ENCODE results near the gene LILRB1. TPM values are rescaled to one million over a fixed set of nuclear protein-coding genes. Genes with fewer than 3 reads are reported as not detected.
A peak's percentile ranks its signal among the peaks of the same experiment; 100 is the strongest.

The LILRB1 gene
- total RNA-seq, 4 donors from 2014 or later = 1.3 to 30.5 (median 3.5) TPM

- Histone ChIP-seq H3K36me3 (no peaks in the 10 kb centered on the region), H3K4me3 (no peak overlapping the region), H3K4me1 (no peaks in the 10 kb centered on the region), H3K9me3 (no peaks in the 10 kb centered on the region), H3K27ac (no peak overlapping the region), H3K27me3 (no peaks in the 10 kb centered on the region)
- DNase-seq = peak in 1 of 3 donors; percentile 19
- TF ChIP-seq POLR2A (IDR thresholded peaks at IDR 0.05) (no peak), CTCF (IDR thresholded peaks at IDR 0.05) (no peak)
These were observed 24.4 kb downstream of the LILRB1 start for GRCh38 chr19:54654447-54655321.

- TF ChIP-seq POLR2A (IDR thresholded peaks at IDR 0.05) (no peak), CTCF (IDR thresholded peaks at IDR 0.05) (no peak)
- H3K4me3 ChIP-seq = no peak overlapping the region
- no peaks in the 10 kb centered on the region for H3K4me1 ChIP-seq
- no peaks in the 10 kb centered on the region for H3K36me3 ChIP-seq
- no peaks in the 10 kb centered on the region for H3K27me3 ChIP-seq
- no peaks in the 10 kb centered on the region for H3K9me3 ChIP-seq
- no peak overlapping the region for H3K27ac ChIP-seq
- no peak for DNase-seq
These were observed 29.0 kb downstream of the LILRB1 start for GRCh38 chr19:54659300-54659699.

GRCh38 chr19:54660306-54660705 is 30.0 kb downstream of the LILRB1 start:
- Histone ChIP-seq H3K27ac (no peak overlapping the region), H3K36me3 (no peaks in the 10 kb centered on the region), H3K27me3 (no peaks in the 10 kb centered on the region), H3K9me3 (no peaks in the 10 kb centered on the region), H3K4me1 (no peaks in the 10 kb centered on the region), H3K4me3 (no peak overlapping the region)
- DNase-seq = no peak
- TF ChIP-seq CTCF (IDR thresholded peaks at IDR 0.05) (no peak), POLR2A (IDR thresholded peaks at IDR 0.05) (no peak)

- DNase-seq = no peak
- Histone ChIP-seq H3K4me3 (no peak overlapping the region), H3K36me3 (no peaks in the 10 kb centered on the region), H3K27ac (no peak overlapping the region), H3K9me3 (no peaks in the 10 kb centered on the region), H3K27me3 (no peaks in the 10 kb centered on the region), H3K4me1 (no peaks in the 10 kb centered on the region)
- TF ChIP-seq POLR2A (IDR thresholded peaks at IDR 0.05) (no peak), CTCF (IDR thresholded peaks at IDR 0.05) (no peak)
These were observed 30.7 kb downstream of the LILRB1 start for GRCh38 chr19:54660964-54661363.

- no peaks in the 10 kb centered on the region for H3K36me3 ChIP-seq
- no peak for TF ChIP-seq CTCF (IDR thresholded peaks at IDR 0.05)
- no peak for TF ChIP-seq POLR2A (IDR thresholded peaks at IDR 0.05)
These were observed 31.7 kb downstream of the LILRB1 start for GRCh38 chr19:54661846-54662481.

More at GRCh38 chr19:54661846-54662481, 31.7 kb downstream of the LILRB1 start:
- no peak for DNase-seq
- H3K27ac ChIP-seq = no peak overlapping the region
- no peaks in the 10 kb centered on the region for H3K4me1 ChIP-seq
- H3K9me3 ChIP-seq = no peaks in the 10 kb centered on the region
- no peak overlapping the region for H3K4me3 ChIP-seq
- H3K27me3 ChIP-seq = no peaks in the 10 kb centered on the region
